Measurements from ENCODE around the gene ALKBH1.
"Not testable (repeated sequence)": the region's sequence is repeated elsewhere in the genome, so short reads cannot be mapped to it uniquely, and the experiment has no call there.

Gene ALKBH1, protein sequence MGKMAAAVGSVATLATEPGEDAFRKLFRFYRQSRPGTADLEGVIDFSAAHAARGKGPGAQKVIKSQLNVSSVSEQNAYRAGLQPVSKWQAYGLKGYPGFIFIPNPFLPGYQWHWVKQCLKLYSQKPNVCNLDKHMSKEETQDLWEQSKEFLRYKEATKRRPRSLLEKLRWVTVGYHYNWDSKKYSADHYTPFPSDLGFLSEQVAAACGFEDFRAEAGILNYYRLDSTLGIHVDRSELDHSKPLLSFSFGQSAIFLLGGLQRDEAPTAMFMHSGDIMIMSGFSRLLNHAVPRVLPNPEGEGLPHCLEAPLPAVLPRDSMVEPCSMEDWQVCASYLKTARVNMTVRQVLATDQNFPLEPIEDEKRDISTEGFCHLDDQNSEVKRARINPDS

GRCh38 chr14:77707724-77708408 lies at the start of gene ALKBH1, which contains the start of gene SLIRP:
TSS of gene ALKBH1 (minus strand) at chr14:77708023. CDS start at chr14:77708004, 19 bp downstream.
TSS of gene SLIRP (plus strand) at chr14:77708103. CDS start at chr14:77708112, 9 bp downstream.
- peak; percentile 40 for DNase-seq (ENCODE audit: low read depth, low spot score)

DNA sequence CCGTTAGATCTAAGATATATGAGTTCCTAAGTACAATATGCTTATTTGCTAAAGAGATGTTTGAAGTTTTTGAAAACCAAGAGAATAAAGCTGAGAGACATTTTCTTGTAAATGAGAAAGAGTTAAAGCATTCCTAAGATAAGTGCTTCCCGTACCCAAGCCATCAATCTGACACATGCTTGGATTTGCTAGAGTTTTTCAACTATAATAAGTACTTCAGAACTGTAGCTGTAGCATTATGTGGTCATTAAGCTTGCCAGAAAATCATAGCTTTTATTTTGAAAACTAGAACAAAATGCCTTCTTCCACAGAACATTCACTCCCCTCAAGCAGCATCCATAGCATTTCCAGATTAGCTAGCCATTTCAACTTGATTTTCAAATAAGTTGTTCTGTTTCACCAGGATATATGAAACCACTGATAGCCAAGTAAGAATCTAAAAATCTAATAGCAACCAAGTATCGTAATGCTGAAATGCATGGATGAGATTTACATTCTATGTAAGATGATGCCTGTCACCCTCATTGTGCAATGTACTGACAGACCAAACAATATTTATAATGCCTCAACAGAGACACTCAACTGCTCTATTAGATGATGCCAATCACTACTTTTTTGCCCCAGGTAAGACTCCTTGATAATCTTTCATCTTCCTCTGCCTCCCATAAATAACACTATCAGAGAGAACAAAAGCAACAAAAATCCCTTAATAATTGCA lies 45.1 kb upstream of the ALKBH1 start:
- DNase-seq (ENCODE audit: low read depth, low spot score): no peak

- no peak for DNase-seq (ENCODE audit: low read depth, low spot score)
These were observed 44.4 kb upstream of the ALKBH1 start for GRCh38 chr14:77752266-77752665.

- DNase-seq (ENCODE audit: low read depth, low spot score): not testable (repeated sequence)
These were observed 39.6 kb upstream of the ALKBH1 start for GRCh38 chr14:77747425-77747824.

GRCh38 chr14:77746064-77746702 lies 38.4 kb upstream of the ALKBH1 start:
- DNase-seq (ENCODE audit: low read depth, low spot score): no peak

DNA sequence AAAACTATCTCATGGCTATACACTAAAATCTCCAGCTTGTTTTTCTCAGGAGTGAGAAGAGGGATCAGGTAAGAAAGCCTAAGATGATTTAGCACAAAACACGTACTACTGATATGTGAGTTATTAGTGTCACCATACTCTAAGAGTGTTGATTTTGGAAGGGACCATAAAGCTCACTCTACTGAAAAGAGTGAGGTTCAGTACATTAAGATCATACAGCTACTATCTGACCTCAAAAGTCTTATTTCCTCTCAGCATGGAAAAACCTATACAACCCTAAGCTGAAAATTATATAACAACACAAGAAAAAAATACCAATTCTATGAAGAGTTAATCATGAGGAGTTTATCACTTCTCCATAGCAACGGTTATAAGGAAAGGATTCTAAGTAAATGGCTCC lies 33.6 kb upstream of the ALKBH1 start:
- no peak for DNase-seq (ENCODE audit: low read depth, low spot score)

DNA sequence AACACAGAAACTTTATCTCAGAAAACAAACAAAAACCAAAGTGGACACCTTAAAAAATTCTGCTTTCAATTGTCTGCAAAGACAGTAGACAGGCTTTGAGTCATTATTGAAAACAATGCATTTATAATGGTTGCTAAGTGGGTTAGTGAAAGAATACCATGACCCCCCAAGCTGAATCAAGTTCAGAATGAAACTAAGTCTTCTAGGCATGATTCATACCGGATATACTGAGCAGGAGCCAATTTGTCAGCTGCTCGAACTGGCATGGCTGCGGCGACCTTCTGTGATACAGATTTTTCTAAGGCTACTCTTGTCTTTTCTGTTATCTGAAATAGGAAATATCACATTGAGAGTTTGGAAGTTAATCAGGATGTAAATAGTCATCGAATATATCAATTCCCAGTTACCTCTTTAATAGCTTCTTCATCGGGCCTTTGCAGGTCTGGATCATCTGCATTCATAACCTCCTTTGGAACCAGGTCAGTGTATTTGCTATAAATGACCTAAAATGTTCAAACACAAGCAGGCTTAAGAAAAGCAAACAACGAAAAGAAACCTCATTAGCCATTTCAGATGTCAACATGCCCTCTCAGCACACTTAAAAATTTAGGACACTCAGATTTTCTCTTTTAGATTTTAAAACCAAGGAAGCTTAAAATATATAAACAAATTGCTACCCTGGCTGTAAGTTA lies 30.9 kb upstream of the ALKBH1 start:
- DNase-seq (ENCODE audit: low read depth, low spot score): no peak

DNA sequence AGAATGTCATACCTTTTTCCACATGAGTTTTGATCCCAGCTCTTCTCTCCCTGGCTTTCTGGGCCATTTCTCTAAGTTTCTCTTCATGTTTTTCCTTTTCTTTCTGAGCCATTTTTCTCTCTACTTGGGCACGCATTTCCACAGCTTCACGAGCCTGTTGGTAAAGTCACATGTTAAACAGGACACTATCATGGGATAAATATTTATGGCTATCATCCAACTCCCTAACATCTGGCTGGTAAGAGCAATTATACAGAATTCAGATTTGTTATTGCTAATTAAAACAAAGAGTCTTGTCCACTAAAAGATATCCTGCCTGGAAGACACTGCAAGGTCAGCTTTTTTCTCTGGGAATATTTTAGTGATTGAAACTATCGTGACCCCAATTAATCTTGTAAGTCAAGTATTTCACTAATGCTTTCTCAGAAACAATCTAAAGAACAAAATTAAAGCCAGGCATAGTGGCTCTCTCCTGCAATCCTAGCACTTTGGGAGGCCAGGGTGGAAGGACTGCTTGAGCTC lies 23.2 kb upstream of the ALKBH1 start:
- no peak for DNase-seq (ENCODE audit: low read depth, low spot score)

DNA sequence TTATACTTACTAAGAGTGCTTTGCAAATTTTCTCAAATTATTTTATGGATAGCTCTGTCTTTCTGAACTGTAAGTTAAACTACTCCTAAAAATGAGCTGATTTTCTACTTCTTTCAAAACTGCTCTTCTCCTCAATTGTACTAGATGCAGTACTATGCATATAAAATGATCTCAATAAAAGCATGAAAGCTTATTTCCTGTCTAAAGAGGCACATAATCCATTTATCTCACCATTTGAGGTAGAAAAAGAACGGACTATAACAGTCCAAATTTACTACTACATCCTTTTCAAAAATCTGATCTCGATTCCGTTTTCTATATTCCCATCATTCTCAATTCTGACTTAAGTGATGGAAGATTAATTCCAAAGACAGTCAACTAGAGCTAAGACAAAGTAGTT lies 14.5 kb upstream of the ALKBH1 start:
- DNase-seq (ENCODE audit: low read depth, low spot score): no peak

- no peak for DNase-seq (ENCODE audit: low read depth, low spot score)
These were observed 13.6 kb upstream of the ALKBH1 start for GRCh38 chr14:77721437-77721836.

DNA sequence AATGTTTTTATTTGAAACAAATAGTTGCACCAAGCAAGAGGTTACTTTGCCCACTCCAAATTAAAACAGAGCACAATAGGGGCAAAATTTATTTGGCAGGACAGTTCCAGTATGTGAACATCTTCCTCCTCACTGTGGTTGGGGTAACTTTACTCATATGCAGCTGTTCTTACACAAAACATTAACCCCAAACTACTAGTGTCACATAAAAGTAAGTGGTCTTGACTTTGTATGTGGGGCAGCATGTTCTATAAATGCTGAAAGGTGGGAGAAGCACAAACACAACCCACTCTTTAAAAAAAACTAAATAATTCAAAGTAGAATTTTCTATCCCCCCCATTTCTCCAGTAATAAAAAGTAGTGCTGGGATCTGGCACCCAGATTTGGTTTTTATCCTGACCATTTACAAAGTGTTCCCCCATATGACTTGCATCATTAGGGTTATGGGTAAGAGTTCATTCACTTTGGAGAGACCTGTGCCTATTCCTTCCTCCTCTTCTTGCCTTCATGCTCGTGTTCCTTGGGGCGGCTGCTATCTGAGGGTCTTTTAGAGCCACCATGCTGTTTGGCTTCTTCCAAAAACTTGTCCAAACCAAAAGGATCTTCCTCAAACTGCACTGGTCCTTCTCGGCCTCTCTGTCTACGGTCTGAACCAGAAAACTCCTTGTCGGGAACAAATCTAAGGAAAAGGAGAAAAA lies 9.9 kb upstream of the ALKBH1 start:
- no peak for DNase-seq (ENCODE audit: low read depth, low spot score)

- no peak for DNase-seq (ENCODE audit: low read depth, low spot score)
These were observed 7.1 kb upstream of the ALKBH1 start for GRCh38 chr14:77714926-77715325.

GRCh38 chr14:77710364-77710763 lies 2.5 kb upstream of the ALKBH1 start:
- no peak for DNase-seq (ENCODE audit: low read depth, low spot score)

DNA sequence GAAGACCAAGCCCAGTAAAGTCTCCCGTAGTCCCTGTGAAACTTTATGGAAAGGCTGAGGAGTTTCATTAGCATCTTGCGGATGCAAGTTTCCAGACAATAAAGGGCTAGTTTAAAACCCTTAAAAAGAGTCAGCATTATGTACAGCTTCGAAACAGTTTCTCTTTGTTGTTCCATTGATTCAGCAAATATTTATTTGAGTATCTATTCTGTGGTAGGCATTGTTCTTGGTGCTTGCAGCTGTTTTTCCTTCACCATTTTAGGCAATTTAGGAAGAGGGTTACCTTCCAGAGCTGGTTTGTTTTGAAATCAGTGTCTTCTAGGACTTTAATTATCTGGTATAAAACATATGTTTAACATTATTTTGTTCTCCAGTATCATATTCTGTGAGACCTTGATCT lies 1.6 kb upstream of the ALKBH1 start:
- DNase-seq (ENCODE audit: low read depth, low spot score): no peak

DNA sequence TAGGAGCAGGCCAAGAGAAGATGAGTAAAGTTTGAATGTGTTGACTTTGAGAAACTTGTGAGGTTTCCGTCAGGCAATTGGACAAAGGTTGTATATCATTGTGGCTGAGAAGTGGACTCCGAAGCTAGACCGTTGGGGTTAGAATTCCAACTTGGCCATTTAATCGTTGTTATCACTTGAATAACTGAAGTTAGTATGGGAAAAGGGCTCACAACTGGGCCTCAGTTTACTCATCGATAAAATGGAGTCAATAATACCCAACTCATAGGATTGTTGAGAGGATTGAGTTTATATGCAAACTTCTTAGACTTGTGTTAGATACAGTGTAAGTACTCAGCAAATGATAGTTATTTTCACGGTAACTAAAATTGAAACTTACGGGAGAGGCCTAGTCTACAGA lies 926 bp upstream of the ALKBH1 start:
- DNase-seq (ENCODE audit: low read depth, low spot score): no peak

DNA sequence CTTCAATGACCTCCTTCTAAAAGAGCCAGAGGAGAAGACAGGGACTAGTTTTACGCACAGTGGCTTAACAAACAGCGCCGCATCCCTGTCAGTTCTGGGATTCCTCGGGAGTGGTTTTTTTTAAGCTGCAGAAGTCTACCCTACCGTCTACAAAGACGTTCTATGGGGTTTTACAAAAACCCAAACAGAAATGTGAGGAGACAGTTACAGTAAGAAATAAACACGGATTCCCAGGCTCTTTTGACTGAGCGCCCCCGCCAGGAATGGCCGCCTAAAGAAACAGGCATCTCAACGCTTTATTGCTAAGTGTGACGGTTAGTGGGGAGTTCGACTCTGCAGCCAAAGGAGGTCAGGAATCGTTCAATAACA lies 484 bp downstream of the ALKBH1 start:
- DNase-seq (ENCODE audit: low read depth, low spot score): no peak

GRCh38 chr14:77691259-77691658 lies 16.6 kb downstream of the ALKBH1 start:
- no peak for DNase-seq (ENCODE audit: low read depth, low spot score)

DNA sequence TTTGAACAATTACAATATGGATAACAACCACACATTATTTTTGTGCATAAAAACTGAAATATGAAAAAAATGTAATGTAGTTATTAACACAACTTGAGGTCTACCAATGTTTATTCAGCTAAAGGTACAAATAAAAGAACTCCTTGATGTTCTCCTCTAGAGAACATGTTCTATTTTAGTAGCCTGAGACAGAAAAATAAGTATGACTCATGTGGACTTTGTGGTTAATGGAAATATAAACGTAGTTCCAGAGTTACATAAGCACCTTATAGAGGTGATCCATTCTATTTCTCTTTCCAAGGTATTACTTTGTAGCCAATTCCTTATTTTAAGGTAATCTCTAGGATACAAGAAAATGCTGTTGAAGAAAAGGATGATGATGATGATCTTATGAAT lies 25.7 kb downstream of the ALKBH1 start:
- no peak for DNase-seq (ENCODE audit: low read depth, low spot score)

DNA sequence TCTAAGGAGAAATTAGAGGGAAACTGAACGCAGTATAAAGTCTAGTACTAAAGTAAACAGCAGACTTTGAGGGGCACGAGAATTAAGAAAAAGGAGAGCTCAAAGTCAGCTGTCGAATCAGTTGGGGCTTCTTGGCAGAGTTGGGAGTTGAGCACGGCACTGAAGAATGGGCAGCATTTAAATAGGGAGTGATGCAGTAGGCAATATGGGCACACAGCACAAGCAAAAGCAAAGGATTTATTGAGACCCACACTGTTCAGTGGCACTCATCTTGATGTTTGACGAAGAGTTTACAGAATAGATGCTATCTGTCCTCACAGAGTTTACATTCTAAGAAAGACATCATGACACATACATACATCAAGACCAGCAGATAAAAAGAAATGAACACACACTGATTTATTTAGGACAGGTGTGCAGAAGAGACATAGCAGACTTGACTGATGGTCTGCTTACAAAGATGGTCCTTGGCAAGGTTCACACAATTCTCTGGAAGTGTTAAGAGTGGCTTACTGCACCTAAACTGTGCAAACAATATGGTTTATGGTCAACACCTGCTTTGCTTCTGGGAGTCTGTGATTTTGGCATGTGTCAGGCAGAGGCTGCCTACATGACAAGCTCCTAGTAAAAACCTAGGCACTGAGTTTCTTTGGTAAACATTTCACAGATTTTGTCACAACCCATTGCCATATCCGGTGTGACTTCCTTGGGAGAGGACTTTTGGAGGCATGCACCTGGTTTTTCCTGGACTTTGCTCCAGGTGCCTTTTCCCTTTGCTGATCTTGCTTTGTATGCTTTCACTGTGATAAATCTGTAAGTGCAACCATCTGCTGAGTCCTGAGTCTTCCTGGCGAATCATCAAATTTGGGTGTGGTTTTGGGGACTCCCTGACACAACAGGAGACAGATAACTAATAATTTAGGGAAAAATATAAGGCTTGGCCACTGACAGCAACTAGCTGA lies 26.3 kb downstream of the ALKBH1 start:
- no peak for DNase-seq (ENCODE audit: low read depth, low spot score)
